Endothelial cell (in vitro differentiated cells): ENCODE measurements around the gene NTMT1. TPM values are rescaled to one million over a fixed set of nuclear protein-coding genes. Genes with fewer than 3 reads are reported as not detected.

Source experiments
- DNase-seq: peaks from one replicate; pipeline ENCODE4 v3.0.0; 2021; ENCODE audit warnings: low spot score
- H3K27ac Mint-ChIP-seq: one replicate; pipeline ENCODE4 v1.8.0; 2021; ENCODE audit warnings: mixed read lengths, inconsistent platforms; ENCODE audit not compliant: unreplicated experiment
- H3K27me3 Mint-ChIP-seq: one replicate; pipeline ENCODE4 v1.8.0; 2021; ENCODE audit warnings: mild to moderate bottlenecking, moderate library complexity, mixed read lengths, inconsistent platforms; ENCODE audit not compliant: unreplicated experiment
- H3K36me3 Mint-ChIP-seq: one replicate; pipeline ENCODE4 v1.8.0; 2021; ENCODE audit warnings: mild to moderate bottlenecking, low read depth, mixed read lengths, inconsistent platforms; ENCODE audit not compliant: unreplicated experiment
- H3K4me1 Mint-ChIP-seq: one replicate; pipeline ENCODE4 v1.8.0; 2021; ENCODE audit warnings: mild to moderate bottlenecking, mixed read lengths, inconsistent platforms; ENCODE audit not compliant: unreplicated experiment
- H3K4me3 Mint-ChIP-seq: one replicate; pipeline ENCODE4 v1.8.0; 2021; ENCODE audit warnings: mild to moderate bottlenecking, mixed read lengths, inconsistent platforms; ENCODE audit not compliant: unreplicated experiment
- H3K9me3 Mint-ChIP-seq: one replicate; pipeline ENCODE4 v1.8.0; 2021; ENCODE audit warnings: mixed read lengths, inconsistent platforms; ENCODE audit not compliant: unreplicated experiment
- long read RNA-seq: library from polyadenylated mRNA; unstranded; transcript quantifications from one replicate; pipeline ENCODE4 v2.0.0, GENCODE V29; 2020; ENCODE audit not compliant: unreplicated experiment
- total RNA-seq: library from RNA; stranded (reverse); fragmentation: NEBNext Ultra II Directional; extraction: Animal tissue kit (Norgen Biotek cat#: 25700); gene quantifications from one replicate; pipeline ENCODE4 v1.2.1, GENCODE V29; 2021; ENCODE audit not compliant: unreplicated experiment
- TF ChIP-seq, protein P1 (sequence below): fragments of 200-600 bp; sonication (generic); IDR thresholded peaks from one replicate; pipeline ENCODE4 v1.5.0; 2021; ENCODE audit warnings: antibody characterized with exemption; ENCODE audit not compliant: unreplicated experiment

NTMT1 gene, protein sequence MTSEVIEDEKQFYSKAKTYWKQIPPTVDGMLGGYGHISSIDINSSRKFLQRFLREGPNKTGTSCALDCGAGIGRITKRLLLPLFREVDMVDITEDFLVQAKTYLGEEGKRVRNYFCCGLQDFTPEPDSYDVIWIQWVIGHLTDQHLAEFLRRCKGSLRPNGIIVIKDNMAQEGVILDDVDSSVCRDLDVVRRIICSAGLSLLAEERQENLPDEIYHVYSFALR
- total RNA-seq = 16.7 TPM
- long read RNA-seq, transcript NTMT1-203 (4 exons, 1,315 nt) = major isoform, 14 of 20 reads
- long read RNA-seq, partial matches to known transcripts = 0 of 20 reads
- long read RNA-seq, other reads (novel, unspliced or antisense) = 3 of 20 reads

DNA sequence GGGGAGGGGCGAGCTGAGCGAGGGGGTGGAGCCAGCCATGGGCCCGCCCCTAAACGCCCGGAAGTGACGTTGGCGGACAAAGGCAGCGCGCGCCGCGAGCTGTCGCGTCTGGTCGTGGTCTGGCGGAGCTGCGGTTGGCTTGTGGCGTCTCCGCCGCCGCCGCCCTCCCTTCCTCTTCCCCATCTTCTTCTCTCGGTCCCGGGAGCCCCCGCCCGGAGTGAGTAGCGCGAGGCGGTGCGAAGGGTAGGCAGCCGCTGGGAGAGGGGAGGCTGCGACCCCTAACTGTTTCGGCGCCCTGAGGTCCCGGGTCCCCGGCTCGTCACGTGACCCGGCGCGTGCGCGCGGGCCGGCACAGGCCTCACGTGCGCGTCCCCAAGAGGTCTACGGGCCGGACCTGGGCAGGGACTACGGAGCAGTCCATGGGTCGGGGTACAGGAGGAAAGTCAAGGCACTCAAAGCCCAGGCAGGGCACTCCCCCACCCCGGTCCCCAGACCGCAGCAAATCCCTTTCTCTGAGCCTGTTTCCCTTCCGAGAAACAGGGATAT, at the start of gene NTMT1:
NTMT1 (plus strand) TSS at position 85 of the 546 bp plus-strand sequence. CDS start 6,541 bp downstream, outside the sequence.
- no peaks in the 10 kb centered on the region for H3K9me3 Mint-ChIP-seq
- DNase-seq = peak; percentile 88
- TF ChIP-seq, protein P1, sequence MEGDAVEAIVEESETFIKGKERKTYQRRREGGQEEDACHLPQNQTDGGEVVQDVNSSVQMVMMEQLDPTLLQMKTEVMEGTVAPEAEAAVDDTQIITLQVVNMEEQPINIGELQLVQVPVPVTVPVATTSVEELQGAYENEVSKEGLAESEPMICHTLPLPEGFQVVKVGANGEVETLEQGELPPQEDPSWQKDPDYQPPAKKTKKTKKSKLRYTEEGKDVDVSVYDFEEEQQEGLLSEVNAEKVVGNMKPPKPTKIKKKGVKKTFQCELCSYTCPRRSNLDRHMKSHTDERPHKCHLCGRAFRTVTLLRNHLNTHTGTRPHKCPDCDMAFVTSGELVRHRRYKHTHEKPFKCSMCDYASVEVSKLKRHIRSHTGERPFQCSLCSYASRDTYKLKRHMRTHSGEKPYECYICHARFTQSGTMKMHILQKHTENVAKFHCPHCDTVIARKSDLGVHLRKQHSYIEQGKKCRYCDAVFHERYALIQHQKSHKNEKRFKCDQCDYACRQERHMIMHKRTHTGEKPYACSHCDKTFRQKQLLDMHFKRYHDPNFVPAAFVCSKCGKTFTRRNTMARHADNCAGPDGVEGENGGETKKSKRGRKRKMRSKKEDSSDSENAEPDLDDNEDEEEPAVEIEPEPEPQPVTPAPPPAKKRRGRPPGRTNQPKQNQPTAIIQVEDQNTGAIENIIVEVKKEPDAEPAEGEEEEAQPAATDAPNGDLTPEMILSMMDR = no peak
- H3K27ac Mint-ChIP-seq = peak within 1 kb of the TSS; percentile 59
- peaks cover 22% of the 10 kb centered on the region for H3K4me1 Mint-ChIP-seq
- no peaks in the 10 kb centered on the region for H3K36me3 Mint-ChIP-seq
- peak within 1 kb of the TSS; percentile 86 for H3K4me3 Mint-ChIP-seq
- H3K27me3 Mint-ChIP-seq = peaks cover 6% of the 10 kb centered on the region

DNA sequence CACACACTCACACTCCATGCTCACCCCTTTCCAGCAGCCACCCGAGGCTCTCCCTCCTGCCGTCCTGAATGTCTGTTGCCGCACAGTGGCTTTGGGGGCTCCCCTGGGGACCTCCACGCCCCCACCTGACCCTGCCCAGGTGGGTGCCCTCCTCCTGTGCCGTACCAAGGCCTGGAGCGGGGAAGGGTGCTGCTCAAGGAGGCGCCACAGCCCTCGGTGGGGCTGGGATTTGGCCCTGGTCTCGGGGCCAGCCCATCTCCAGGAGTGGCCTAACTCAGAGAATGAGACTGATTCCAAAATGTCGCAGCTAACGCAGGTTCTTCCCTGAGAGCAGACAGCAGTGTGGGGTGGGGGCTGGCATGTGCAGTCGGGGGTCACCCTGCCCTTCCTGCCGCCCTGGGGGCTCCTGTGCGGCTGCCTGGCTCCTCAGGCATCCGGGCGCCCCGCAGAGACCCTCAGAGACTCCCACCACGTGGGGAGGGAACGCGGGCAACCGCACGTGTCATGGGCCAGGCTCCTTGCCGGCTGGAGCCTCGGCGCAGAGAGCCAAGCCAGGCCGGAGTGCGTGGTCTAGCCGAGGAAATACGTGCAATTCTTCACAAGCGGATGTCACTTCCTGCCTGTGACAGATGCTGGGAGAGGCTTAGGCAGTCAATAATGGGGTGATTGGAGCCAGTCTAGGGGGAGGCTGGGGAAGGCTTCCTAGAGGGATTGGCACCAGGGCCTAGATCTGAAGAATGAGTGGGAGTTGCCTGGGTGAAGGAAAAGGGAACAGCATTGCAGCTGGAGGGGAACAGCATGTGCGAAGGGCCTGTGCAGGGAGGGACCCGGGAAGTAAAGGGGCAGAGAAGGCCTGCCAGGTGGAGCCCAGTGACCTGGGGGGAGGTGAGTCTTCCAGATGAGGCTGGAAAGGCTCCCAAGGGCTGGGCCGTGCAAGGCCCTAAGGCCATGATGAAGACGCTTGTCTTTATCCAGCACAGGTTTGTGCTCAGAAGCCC, 49.1 kb upstream of the NTMT1 start:
- Mint-ChIP-seq H3K27ac (peak overlapping the region; percentile 85), H3K9me3 (no peaks in the 10 kb centered on the region), H3K36me3 (peaks cover 9% of the 10 kb centered on the region), H3K4me3 (no peak overlapping the region), H3K27me3 (peaks cover 7% of the 10 kb centered on the region), H3K4me1 (peaks cover 11% of the 10 kb centered on the region)
- TF ChIP-seq, protein P1 = no peak
- no peak for DNase-seq

DNA sequence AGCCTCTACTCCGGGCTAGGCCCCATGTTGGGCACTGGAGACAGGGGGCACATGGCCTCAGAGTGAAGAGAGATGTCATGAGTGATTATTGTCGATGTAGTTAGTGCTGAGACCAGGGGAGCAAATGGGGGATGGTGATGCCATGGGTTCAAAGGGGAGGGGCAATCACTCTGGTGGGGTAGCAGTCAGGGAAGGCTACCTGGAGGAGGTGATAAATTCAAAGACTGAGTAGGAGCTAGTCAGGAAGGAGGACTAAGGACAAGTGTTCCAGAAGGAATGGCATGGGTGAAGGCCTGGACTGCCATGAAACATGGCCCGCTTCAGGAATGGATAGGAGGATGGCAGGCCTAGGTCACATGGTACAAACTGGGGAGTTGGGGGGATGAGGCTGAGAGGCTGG, 46.7 kb upstream of the NTMT1 start:
- Mint-ChIP-seq H3K27me3 (peaks cover 5% of the 10 kb centered on the region), H3K4me3 (no peak overlapping the region), H3K36me3 (peaks cover 6% of the 10 kb centered on the region), H3K9me3 (no peaks in the 10 kb centered on the region), H3K4me1 (peaks cover 11% of the 10 kb centered on the region), H3K27ac (no peak overlapping the region)
- TF ChIP-seq, protein P1 = no peak
- DNase-seq = no peak

DNA sequence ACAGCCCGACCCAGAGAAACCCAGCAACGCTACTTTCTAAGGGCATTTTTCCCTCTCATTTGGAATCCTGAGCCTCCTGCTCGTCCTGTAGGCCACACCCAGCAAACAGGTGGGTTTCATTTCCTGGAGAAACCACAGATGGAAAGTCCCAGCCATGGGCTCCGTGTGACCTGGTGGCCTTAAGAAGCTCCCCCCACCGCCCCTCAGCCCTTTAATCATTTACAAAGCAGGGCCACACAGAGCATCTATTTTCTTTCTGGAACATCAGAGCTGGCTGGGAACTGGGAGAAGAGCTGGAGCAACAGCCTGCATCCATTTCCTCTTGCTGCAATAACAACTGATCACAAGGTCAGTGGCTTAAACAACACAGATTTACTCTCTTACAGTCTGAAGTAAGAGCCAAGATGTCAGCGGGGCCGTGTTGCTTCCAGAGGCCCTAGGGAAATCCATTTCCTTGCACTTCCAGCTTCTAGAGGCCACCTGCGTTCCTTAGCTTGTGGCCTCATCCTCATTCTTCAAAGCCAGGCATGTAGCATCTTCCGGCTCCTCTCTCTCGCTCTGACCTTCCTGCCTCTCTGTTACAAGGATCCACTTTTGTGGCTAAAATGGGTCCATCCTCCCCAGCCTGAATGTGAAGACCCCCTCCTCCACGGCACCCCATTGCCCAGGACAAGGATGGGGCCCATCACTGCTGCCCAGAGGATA, 45.6 kb upstream of the NTMT1 start:
- peaks cover 11% of the 10 kb centered on the region for H3K4me1 Mint-ChIP-seq

More for the DNA sequence above, 45.6 kb upstream of the NTMT1 start:
- H3K36me3 Mint-ChIP-seq = peaks cover 6% of the 10 kb centered on the region
- no peak overlapping the region for H3K27ac Mint-ChIP-seq
- no peak overlapping the region for H3K4me3 Mint-ChIP-seq
- no peaks in the 10 kb centered on the region for H3K9me3 Mint-ChIP-seq
- TF ChIP-seq, protein P1 = no peak
- no peak for DNase-seq
- H3K27me3 Mint-ChIP-seq = peaks cover 5% of the 10 kb centered on the region
